ENCODE measurements around the gene ERCC1.

ERCC1 gene

GRCh38 chr19:45391346-45391745, 32.4 kb downstream of the ERCC1 start:
- no peak for TF ChIP-seq CTCF (IDR thresholded peaks at IDR 0.05)

DNA sequence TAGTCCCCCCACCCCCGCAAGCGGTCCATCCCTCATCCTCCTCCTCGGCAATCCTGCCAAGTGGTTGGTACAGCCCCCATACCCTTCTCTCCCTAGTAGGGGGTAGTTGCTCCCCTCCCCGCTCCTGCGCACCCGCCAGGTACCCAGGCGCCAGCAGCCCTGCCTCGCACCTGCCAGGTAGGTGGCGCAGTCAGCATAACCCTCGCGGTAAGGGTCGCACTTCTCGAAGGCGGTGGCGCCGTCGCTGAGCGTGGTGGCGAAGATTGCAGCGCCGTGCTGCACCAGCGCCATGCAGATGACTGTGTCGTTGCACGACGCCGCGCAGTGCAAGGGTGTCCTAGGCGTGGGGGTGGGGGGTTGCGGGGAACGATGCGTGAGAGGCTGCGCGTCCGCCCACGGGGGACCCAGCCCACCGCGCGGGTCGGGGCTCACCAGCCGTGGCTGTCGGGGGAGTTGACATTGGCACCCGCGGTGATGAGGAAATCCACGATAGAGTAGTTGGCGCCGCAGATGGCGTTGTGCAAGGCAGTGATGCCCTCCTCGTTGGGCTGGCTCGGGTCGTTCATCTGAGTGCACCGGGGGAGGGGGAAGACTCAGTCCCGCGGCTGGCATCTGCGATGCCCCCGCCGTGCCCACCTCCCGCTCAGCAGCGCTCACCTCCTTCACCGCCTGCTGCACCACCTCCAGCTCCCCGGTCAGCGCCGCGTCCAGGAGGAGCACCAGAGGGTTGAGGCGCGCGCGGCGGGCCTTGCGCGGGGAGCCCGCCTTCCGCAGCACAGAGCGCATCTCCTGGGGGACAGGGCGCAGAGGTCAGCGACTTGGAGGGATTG, 38.1 kb downstream of the ERCC1 start:
- no peak for TF ChIP-seq CTCF (IDR thresholded peaks at IDR 0.05)

GRCh38 chr19:45382426-45382825, 41.3 kb downstream of the ERCC1 start:
- TF ChIP-seq CTCF (IDR thresholded peaks at IDR 0.05) = no peak

DNA sequence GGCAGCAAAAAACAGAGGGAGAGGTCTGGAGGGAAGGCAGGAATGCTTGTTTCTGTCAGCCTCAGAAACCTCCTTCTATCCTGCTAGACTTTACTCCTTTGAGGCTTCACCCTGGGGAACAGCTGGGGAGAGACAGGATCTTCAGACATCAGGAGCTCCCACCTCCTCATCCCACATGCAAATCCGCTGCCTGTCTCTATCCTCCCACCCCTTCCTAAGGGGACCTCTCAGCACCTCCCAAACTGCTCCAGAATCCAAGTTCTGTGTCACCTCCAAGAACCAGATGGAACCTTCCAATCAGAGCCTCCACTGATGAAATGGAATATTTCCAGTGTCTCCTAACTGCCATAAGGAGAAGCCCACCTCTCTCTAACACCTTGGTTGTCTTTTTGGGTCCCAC, 43.6 kb downstream of the ERCC1 start:
- TF ChIP-seq CTCF (IDR thresholded peaks at IDR 0.05) = no peak

- no peak for TF ChIP-seq CTCF (IDR thresholded peaks at IDR 0.05)
These were observed 47.5 kb downstream of the ERCC1 start for GRCh38 chr19:45376045-45376724.

- no peak for TF ChIP-seq CTCF (IDR thresholded peaks at IDR 0.05)
These were observed 53.1 kb downstream of the ERCC1 start, which contains the start of gene ERCC2 for GRCh38 chr19:45370410-45371204. Gene ERCC2 (minus strand): TSS chr19:45370573. CDS start chr19:45370540, 33 bp downstream.

- no peak for TF ChIP-seq CTCF (IDR thresholded peaks at IDR 0.05)
These were observed 54.9 kb downstream of the ERCC1 start for GRCh38 chr19:45368737-45369340.
